Neural cell (in vitro differentiated cells): Measurements from ENCODE around the gene SOX12. TPM values are rescaled to one million over a fixed set of nuclear protein-coding genes. Genes with fewer than 3 reads are reported as not detected.

ENCODE experiments used
- H2AFZ ChIP-seq: fragments of 200-600, 300-800 bp; sonication (generic), shearing (Covaris generic); 2 replicates; pipeline ENCODE4 v1.6.0; 2014; ENCODE audit warnings: low read depth, mild to moderate bottlenecking, antibody characterized with exemption, low read length, moderate library complexity
- H3F3A ChIP-seq: fragments of 200-600 bp; shearing (Covaris generic); 2 replicates; pipeline ENCODE4 v1.6.1; 2016; ENCODE audit warnings: mild to moderate bottlenecking, moderate library complexity, mixed read lengths, antibody characterized with exemption, low read length; ENCODE audit not compliant: insufficient read depth, poor library complexity, severe bottlenecking
- H3K27ac ChIP-seq: fragments of 200-600, 300-800 bp; sonication (generic), shearing (Covaris generic); 2 replicates; pipeline ENCODE4 v1.5.1; 2014; ENCODE audit warnings: mild to moderate bottlenecking, low read length, moderate library complexity
- H3K27me3 ChIP-seq: fragments of 300-800, 200-600 bp; sonication (generic), shearing (Covaris generic); 2 replicates; pipeline ENCODE4 v1.6.0; 2014; ENCODE audit warnings: mild to moderate bottlenecking, low read depth, low read length, moderate library complexity; ENCODE audit not compliant: insufficient read depth
- H3K36me3 ChIP-seq: fragments of 300-800, 200-600 bp; sonication (generic), shearing (Covaris generic); 2 replicates; pipeline ENCODE4 v1.5.1; 2014; ENCODE audit warnings: mild to moderate bottlenecking, antibody characterized with exemption, low read length, moderate library complexity; ENCODE audit not compliant: insufficient read depth
- H3K4me2 ChIP-seq: fragments of 300-800, 200-600 bp; sonication (generic), shearing (Covaris generic); 2 replicates; pipeline ENCODE4 v1.6.0; 2014; ENCODE audit warnings: mild to moderate bottlenecking, low read length
- H3K4me3 ChIP-seq: fragments of 300-800, 200-600 bp; sonication (generic), shearing (Covaris generic); 2 replicates; pipeline ENCODE4 v1.5.1; 2014; ENCODE audit warnings: mild to moderate bottlenecking, low read length, moderate library complexity
- H3K79me2 ChIP-seq: fragments of 200-600 bp; shearing (Covaris generic); replicated peaks from 2 replicates; pipeline ENCODE4 v1.6.0; 2014; ENCODE audit warnings: mild to moderate bottlenecking, low read length, moderate library complexity; ENCODE audit not compliant: insufficient read depth
- H3K9ac ChIP-seq: fragments of 300-800, 200-600 bp; sonication (generic), shearing (Covaris generic); 2 replicates; pipeline ENCODE4 v1.6.1; 2016; ENCODE audit warnings: mild to moderate bottlenecking, low read length, mixed read lengths
- H3K9me2 ChIP-seq: fragments of 200-600 bp; shearing (Covaris generic); 2 replicates; pipeline ENCODE4 v1.6.1; 2016; ENCODE audit warnings: mild to moderate bottlenecking, low read length, mixed read lengths; ENCODE audit not compliant: insufficient read depth
- H3K9me3 ChIP-seq: fragments of 200-600, 300-800 bp; sonication (generic), shearing (Covaris generic); 2 replicates; pipeline ENCODE4 v1.6.1; 2016; ENCODE audit warnings: mild to moderate bottlenecking, mixed run types, low read length, moderate library complexity, mixed read lengths
- H4K20me1 ChIP-seq: fragments of 200-600 bp; shearing (Covaris generic); 2 replicates; pipeline ENCODE4 v1.6.1; 2016; ENCODE audit warnings: mild to moderate bottlenecking, mixed run types; ENCODE audit not compliant: insufficient read depth
- EP300 ChIP-seq: fragments of 450-650 bp; conservative IDR thresholded peaks from 2 replicates; pipeline ENCODE4 v1.6.1; 2014; ENCODE audit warnings: antibody characterized with exemption, mild to moderate bottlenecking, moderate library complexity; ENCODE audit not compliant: poor library complexity, severe bottlenecking
- EZH2 ChIP-seq: fragments of 200-600, 300-800 bp; shearing (Covaris generic), sonication (generic); IDR thresholded peaks from 2 replicates; pipeline ENCODE4 v1.6.1; 2014; ENCODE audit warnings: antibody characterized with exemption, low read length, borderline replicate concordance, mild to moderate bottlenecking; ENCODE audit not compliant: insufficient read depth, poor library complexity, severe bottlenecking
- MXI1 ChIP-seq: fragments of 450-650 bp; conservative IDR thresholded peaks from 2 replicates; pipeline ENCODE4 v1.6.1; 2014; ENCODE audit warnings: antibody characterized with exemption, mild to moderate bottlenecking; ENCODE audit not compliant: poor library complexity, severe bottlenecking
- POLR2AphosphoS5 ChIP-seq: IDR thresholded peaks from 2 replicates; pipeline ENCODE4 v1.6.1; 2012
- RAD21 ChIP-seq: fragments of 450-650 bp; conservative IDR thresholded peaks from 2 replicates; pipeline ENCODE4 v1.6.1; 2014; ENCODE audit warnings: antibody characterized with exemption, mild to moderate bottlenecking, moderate library complexity
- REST ChIP-seq: IDR thresholded peaks from 2 replicates; pipeline ENCODE4 v1.6.1; 2012; ENCODE audit warnings: borderline replicate concordance
- SMC3 ChIP-seq: fragments of 450-650 bp; conservative IDR thresholded peaks from 2 replicates; pipeline ENCODE4 v1.6.1; 2014; ENCODE audit warnings: antibody characterized with exemption, mild to moderate bottlenecking, moderate library complexity; ENCODE audit not compliant: poor library complexity
- TAF1 ChIP-seq: IDR thresholded peaks from 2 replicates; pipeline ENCODE4 v1.6.1; 2012; ENCODE audit warnings: low read depth
- polyA plus RNA-seq: library from polyadenylated mRNA; depleted of rRNA; stranded (reverse); fragments of >200 nt; gene quantifications from 2 replicates; pipeline ENCODE4 v1.2.3, GENCODE V29; 2014
- TF ChIP-seq, protein P1 (sequence below): fragments of 450-650 bp; IDR thresholded peaks from 2 replicates; pipeline ENCODE4 v1.5.1; 2014; ENCODE audit warnings: antibody characterized with exemption, mild to moderate bottlenecking, moderate library complexity; ENCODE audit not compliant: poor library complexity, severe bottlenecking

The SOX12 gene
- polyA plus RNA-seq, 1 donor from 2014 or later = 6.8 TPM

DNA sequence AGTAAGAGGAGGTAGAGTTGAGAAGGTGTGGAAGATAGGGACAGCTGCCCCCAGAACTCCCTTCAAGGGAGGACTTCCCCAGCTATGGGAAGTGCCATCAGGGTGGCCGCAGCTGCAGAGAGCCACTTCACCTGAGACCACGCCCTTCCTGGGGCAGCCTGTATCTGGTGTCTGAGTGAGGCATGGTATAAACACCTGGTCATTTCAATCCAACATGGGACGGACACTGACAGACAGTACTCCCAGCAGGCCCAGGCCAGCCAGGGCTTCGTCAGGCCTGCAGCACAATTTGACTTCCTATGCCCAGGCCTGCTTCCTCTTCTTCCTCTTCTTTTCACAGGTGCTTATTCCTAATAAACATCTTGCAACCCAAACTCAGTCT lies 4.5 kb downstream of the SOX12 start:
- peak overlapping the region; percentile 98 for H3K4me3 ChIP-seq
- H3K9ac ChIP-seq = peak overlapping the region; percentile 94
- H3K27ac ChIP-seq = peak overlapping the region; percentile 44
- H2AFZ ChIP-seq = no peak overlapping the region
- H3F3A ChIP-seq = peaks cover 6% of the 10 kb centered on the region
- no peaks in the 10 kb centered on the region for H3K27me3 ChIP-seq
- no peaks in the 10 kb centered on the region for H3K9me2 ChIP-seq
- TF ChIP-seq EZH2 = no peak
- TF ChIP-seq, protein P1, sequence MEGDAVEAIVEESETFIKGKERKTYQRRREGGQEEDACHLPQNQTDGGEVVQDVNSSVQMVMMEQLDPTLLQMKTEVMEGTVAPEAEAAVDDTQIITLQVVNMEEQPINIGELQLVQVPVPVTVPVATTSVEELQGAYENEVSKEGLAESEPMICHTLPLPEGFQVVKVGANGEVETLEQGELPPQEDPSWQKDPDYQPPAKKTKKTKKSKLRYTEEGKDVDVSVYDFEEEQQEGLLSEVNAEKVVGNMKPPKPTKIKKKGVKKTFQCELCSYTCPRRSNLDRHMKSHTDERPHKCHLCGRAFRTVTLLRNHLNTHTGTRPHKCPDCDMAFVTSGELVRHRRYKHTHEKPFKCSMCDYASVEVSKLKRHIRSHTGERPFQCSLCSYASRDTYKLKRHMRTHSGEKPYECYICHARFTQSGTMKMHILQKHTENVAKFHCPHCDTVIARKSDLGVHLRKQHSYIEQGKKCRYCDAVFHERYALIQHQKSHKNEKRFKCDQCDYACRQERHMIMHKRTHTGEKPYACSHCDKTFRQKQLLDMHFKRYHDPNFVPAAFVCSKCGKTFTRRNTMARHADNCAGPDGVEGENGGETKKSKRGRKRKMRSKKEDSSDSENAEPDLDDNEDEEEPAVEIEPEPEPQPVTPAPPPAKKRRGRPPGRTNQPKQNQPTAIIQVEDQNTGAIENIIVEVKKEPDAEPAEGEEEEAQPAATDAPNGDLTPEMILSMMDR = no peak
- no peak for TF ChIP-seq SMC3
- TF ChIP-seq MXI1 = no peak
- H3K79me2 ChIP-seq = peaks cover 17% of the 10 kb centered on the region
- peaks cover 17% of the 10 kb centered on the region for H4K20me1 ChIP-seq
- no peaks in the 10 kb centered on the region for H3K36me3 ChIP-seq
- H3K4me2 ChIP-seq = peak overlapping the region; percentile 28
- H3K9me3 ChIP-seq = no peaks in the 10 kb centered on the region

- Histone ChIP-seq H3K9me3 (no peaks in the 10 kb centered on the region), H4K20me1 (peaks cover 17% of the 10 kb centered on the region), H3K27me3 (no peaks in the 10 kb centered on the region), H3K36me3 (no peaks in the 10 kb centered on the region), H3K9me2 (no peaks in the 10 kb centered on the region), H3K9ac (peak overlapping the region; percentile 94), H3K4me2 (peak overlapping the region; percentile 28), H3F3A (peaks cover 5% of the 10 kb centered on the region), H3K79me2 (peaks cover 17% of the 10 kb centered on the region), H3K27ac (peak overlapping the region; percentile 44), H2AFZ (no peak overlapping the region), H3K4me3 (peak overlapping the region; percentile 98)
- TF ChIP-seq POLR2AphosphoS5 = peak; percentile 37
- peak; percentile 35 for TF ChIP-seq MXI1
- TF ChIP-seq EZH2 = no peak
- TF ChIP-seq RAD21 = peak; percentile 85
- TF ChIP-seq, protein P1 = peak; percentile 92
- no peak for TF ChIP-seq TAF1
- no peak for TF ChIP-seq EP300
- peak; percentile 46 for TF ChIP-seq REST
- peak; percentile 81 for TF ChIP-seq SMC3
Measured at GRCh38 chr20:330233-331149, 5.1 kb downstream of the SOX12 start.
